ENCODE results near the gene PPP1R16B. TPM values are rescaled to one million over a fixed set of nuclear protein-coding genes. Genes with fewer than 3 reads are reported as not detected.
A peak's percentile ranks its signal among the peaks of the same experiment; 100 is the strongest.

Gene PPP1R16B
- total RNA-seq, 1 donor, result not detected

DNA sequence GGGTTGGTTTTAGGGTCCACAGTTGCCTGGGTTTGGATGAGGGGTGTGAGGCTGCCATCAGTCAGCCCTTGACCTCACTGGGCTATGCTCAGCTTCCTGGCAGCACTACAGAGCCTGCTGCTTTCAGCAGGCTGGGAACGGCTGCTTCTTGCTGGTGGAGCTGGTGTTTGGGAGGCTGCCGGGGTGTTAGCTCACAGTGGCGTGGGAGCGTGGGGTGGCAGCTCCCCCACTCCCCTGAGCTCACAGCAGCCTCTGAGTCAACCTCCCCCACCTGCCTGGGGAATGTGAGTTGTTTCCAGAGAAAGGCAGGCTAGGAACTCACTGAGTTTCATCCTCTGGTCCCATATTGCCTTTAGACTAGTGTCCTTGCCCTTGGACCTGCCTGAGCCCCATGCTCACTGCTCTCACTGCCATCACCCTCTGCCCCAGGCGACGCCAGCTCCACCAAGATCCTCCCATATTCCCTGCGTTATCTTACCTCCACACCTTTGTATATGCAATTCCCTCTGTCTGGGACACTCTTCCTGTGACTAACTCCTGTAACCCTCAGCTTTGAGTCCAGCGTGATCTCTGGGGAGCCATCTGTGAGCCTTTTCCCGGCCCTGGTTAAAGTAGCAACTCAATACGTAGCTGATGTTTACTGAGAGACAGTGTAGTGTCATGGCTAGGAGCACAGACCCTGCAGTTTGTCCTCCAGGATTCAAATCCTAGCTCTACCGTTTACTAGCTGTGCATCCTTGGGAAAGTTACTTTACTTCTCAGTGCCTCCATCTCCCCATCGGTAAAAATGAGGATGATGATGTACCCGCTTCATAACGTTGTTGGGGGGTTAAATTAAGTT is 34.8 kb downstream of the PPP1R16B start:
- Histone ChIP-seq H2AFZ (ENCODE audit: low read length) (no peak overlapping the region), H3K4me3 (ENCODE audit: insufficient read depth, low read length) (no peak overlapping the region), H3K36me3 (ENCODE audit: insufficient read depth, low read length) (no peaks in the 10 kb centered on the region), H3K4me2 (ENCODE audit: insufficient read depth, low read length) (no peak overlapping the region), H3K9me3 (ENCODE audit: low read depth, low read length) (no peaks in the 10 kb centered on the region), H3K27me3 (ENCODE audit: insufficient read depth, low read length) (peaks cover 8% of the 10 kb centered on the region), H3K79me2 (ENCODE audit: insufficient read depth, low read length) (no peaks in the 10 kb centered on the region), H3K4me1 (ENCODE audit: insufficient read depth, low read length) (no peaks in the 10 kb centered on the region), H4K20me1 (ENCODE audit: insufficient read depth, low read length) (no peaks in the 10 kb centered on the region), H3K27ac (ENCODE audit: low read depth, low read length) (no peak overlapping the region)
- peak; percentile 81 for DNase-seq (ENCODE audit: insufficient read length, low spot score, missing footprints)
- TF ChIP-seq CTCF (IDR thresholded peaks at IDR 0.05; ENCODE audit: extremely low read depth, low read depth, low read length), result no peak

- H3K9me3 ChIP-seq (ENCODE audit: low read depth, low read length), result no peaks in the 10 kb centered on the region
- H3K4me3 ChIP-seq (ENCODE audit: insufficient read depth, low read length), result no peak overlapping the region
- no peaks in the 10 kb centered on the region for H3K79me2 ChIP-seq (ENCODE audit: insufficient read depth, low read length)
- TF ChIP-seq CTCF (IDR thresholded peaks at IDR 0.05; ENCODE audit: extremely low read depth, low read depth, low read length), result no peak
- H3K4me2 ChIP-seq (ENCODE audit: insufficient read depth, low read length), result no peak overlapping the region
- H4K20me1 ChIP-seq (ENCODE audit: insufficient read depth, low read length), result no peaks in the 10 kb centered on the region
- H3K4me1 ChIP-seq (ENCODE audit: insufficient read depth, low read length), result no peaks in the 10 kb centered on the region
- H3K36me3 ChIP-seq (ENCODE audit: insufficient read depth, low read length), result no peaks in the 10 kb centered on the region
- DNase-seq (ENCODE audit: insufficient read length, low spot score, missing footprints), result no peak
- peaks cover 11% of the 10 kb centered on the region for H3K27me3 ChIP-seq (ENCODE audit: insufficient read depth, low read length)
- H2AFZ ChIP-seq (ENCODE audit: low read length), result no peak overlapping the region
- no peak overlapping the region for H3K27ac ChIP-seq (ENCODE audit: low read depth, low read length)
These were observed 35.5 kb downstream of the PPP1R16B start for GRCh38 chr20:38840894-38841470.

- no peak overlapping the region for H2AFZ ChIP-seq (ENCODE audit: low read length)
- H3K79me2 ChIP-seq (ENCODE audit: insufficient read depth, low read length), result no peaks in the 10 kb centered on the region
- peaks cover 17% of the 10 kb centered on the region for H3K27me3 ChIP-seq (ENCODE audit: insufficient read depth, low read length)
- H3K4me3 ChIP-seq (ENCODE audit: insufficient read depth, low read length), result no peak overlapping the region
- DNase-seq (ENCODE audit: insufficient read length, low spot score, missing footprints), result no peak
- no peaks in the 10 kb centered on the region for H3K9me3 ChIP-seq (ENCODE audit: low read depth, low read length)
- H3K36me3 ChIP-seq (ENCODE audit: insufficient read depth, low read length), result no peaks in the 10 kb centered on the region
- H3K4me1 ChIP-seq (ENCODE audit: insufficient read depth, low read length), result no peaks in the 10 kb centered on the region
- no peak for TF ChIP-seq CTCF (IDR thresholded peaks at IDR 0.05; ENCODE audit: extremely low read depth, low read depth, low read length)
- no peak overlapping the region for H3K4me2 ChIP-seq (ENCODE audit: insufficient read depth, low read length)
- H3K27ac ChIP-seq (ENCODE audit: low read depth, low read length), result no peak overlapping the region
- no peaks in the 10 kb centered on the region for H4K20me1 ChIP-seq (ENCODE audit: insufficient read depth, low read length)
These were observed 36.1 kb downstream of the PPP1R16B start for GRCh38 chr20:38841570-38841969.

DNA sequence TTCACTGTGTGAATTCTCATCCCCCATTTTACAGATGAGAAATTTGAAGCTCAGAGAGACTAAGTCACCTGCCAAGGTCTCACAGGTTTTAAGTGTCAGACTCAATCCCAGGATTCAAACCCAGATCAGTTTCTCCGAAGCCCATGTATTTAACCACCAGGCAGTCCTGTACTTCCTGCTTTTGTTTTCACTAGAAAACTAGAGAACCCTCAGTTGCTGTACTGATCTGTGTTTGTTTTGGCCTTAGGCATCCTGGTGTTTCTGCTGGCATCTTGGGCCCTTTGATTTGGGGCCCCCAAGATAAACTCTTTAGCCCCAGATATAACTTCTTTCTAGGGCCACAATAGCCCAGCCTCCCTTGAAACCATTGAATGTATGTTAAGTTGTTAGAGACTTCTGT is 36.5 kb downstream of the PPP1R16B start:
- no peak for TF ChIP-seq CTCF (IDR thresholded peaks at IDR 0.05; ENCODE audit: extremely low read depth, low read depth, low read length)

More for the DNA sequence above, 36.5 kb downstream of the PPP1R16B start:
- no peak for DNase-seq (ENCODE audit: insufficient read length, low spot score, missing footprints)
- Histone ChIP-seq H3K27ac (ENCODE audit: low read depth, low read length) (no peak overlapping the region), H3K4me1 (ENCODE audit: insufficient read depth, low read length) (no peaks in the 10 kb centered on the region), H4K20me1 (ENCODE audit: insufficient read depth, low read length) (no peaks in the 10 kb centered on the region), H2AFZ (ENCODE audit: low read length) (no peak overlapping the region), H3K27me3 (ENCODE audit: insufficient read depth, low read length) (peaks cover 17% of the 10 kb centered on the region), H3K79me2 (ENCODE audit: insufficient read depth, low read length) (no peaks in the 10 kb centered on the region), H3K4me3 (ENCODE audit: insufficient read depth, low read length) (no peak overlapping the region), H3K36me3 (ENCODE audit: insufficient read depth, low read length) (no peaks in the 10 kb centered on the region), H3K4me2 (ENCODE audit: insufficient read depth, low read length) (no peak overlapping the region), H3K9me3 (ENCODE audit: low read depth, low read length) (no peaks in the 10 kb centered on the region)

Measured in osteoblast (primary cell).